Fibroblast of the conjunctiva (primary cell): ENCODE results near the gene ZFP64.
"Not testable (repeated sequence)": the region's sequence is repeated elsewhere in the genome, so short reads cannot be mapped to it uniquely, and the experiment has no call there.

ENCODE experiments used
- DNase-seq: peaks from one replicate; pipeline ENCODE4 v3.0.0-alpha.2; 2010; ENCODE audit warnings: low read depth

ZFP64 gene

GRCh38 chr20:52154575-52154974, 37.0 kb downstream of the ZFP64 start:
- no peak for DNase-seq

- no peak for DNase-seq
Observed at GRCh38 chr20:52153896-52154295, 37.7 kb downstream of the ZFP64 start.

DNA sequence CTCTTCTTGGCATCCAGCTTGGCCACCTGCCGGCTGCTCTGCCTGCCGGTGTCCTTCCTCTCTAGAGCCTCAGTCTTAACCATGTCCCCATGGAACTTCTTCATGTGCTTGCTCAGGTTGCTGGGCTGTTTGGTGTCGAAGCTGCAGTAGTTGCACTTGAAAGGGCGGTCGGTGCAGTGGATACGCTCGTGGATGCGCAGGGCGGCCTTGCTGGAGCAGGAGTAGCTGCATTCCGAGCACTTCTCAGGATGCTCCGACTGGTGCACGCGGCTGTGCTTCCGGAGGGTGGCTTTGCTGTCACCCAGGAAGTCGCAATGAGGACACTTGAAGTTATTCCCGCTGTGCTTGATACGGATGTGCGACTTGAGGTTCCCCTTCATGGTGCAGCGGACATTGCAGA, 38.7 kb downstream of the ZFP64 start:
- DNase-seq = no peak

DNA sequence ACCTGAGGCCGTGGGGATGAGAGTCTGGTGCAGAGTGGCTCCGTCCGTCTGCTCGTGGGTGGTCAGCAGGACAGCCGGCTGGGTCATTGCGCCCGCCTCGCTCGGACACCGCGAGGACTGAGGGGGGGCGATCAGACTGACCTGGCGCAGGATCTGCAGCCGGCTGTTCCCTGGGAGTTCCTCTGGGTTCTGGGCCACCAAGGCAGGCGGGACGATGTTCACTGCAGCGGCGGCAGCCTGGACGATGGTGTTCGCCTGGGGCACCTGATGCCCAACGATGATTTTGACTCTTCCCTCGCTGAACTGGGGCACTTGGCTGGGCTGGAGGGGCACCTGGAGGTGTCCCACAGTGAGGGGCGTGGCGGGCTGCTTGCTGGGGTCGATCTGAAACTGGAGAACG, 39.2 kb downstream of the ZFP64 start:
- DNase-seq = no peak

- peak; percentile 34 for DNase-seq
Observed at GRCh38 chr20:52150440-52151258, 40.9 kb downstream of the ZFP64 start.

DNA sequence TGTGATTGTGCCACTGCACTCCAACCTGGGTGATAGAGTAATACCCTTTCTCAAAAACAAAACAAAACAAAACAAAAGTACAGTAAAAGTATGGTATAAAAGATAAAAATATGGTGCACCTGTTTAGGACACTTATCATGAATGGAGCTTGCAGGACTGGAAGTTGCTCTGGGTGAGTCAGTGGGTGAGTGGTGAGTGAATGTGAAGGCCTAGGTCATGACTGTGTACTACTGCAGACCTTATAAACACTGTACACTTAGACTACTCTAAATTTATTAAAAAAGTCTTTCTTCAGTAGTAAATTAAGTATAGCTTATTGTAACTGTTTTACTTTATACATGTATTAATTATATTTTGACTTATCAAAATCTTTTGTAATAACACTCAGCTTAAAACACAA, 46.0 kb downstream of the ZFP64 start:
- DNase-seq = no peak

DNA sequence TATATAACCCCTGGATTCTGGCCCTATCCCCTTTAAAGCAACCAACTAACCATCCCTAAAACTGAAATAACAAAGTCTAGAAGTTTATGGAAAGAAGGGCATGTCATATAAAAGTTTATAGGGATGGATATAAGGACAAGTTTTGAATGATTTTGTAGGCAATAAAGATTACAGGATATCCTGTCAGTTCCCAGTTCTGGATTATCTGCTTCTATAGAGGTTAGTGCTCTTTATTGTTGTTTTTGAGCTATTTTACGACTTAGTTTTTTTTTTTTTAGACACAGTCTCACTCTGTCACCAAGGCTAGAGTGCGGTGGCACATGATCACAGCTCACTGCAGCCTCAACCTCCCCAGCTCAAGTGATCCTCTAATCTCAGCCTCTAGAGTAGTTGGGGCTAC, 48.3 kb downstream of the ZFP64 start:
- no peak for DNase-seq

DNA sequence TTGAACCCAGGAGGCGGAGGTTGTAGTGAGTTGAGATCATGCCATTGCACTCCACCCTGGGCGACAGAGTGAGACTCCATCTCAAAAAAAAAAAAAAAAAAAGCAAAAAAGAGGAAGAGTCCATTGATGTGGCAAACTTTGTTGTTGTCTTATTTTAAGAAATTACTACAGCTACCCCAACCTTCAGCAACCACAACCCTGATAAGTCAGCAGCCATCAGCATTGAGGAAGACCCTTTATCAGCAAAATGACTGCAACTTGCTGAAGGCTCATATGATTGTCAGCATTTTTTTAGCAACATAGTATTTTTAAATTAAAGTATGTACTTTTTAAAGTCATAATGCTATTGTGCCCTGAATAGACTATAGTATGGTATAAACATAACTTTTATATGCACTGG, 48.8 kb downstream of the ZFP64 start:
- DNase-seq = no peak

DNA sequence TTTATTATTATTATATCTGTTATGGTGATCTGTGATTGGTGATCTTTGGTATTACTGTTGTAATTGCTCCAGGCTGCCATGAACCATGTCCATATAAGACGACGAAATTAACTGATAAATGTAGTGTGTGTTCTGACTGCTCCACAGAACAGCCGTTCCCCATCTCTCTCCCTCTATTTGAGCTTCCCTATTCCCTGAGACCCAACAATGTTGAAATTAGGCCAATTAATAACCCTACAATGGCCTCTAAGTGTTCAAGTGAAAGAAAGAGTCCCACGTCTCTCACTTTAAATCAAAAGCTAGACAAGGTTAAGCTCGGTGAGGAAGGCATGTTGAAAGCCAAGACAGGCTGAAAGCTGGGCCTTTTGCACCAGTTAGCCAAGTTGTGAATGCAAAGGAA, 51.6 kb downstream of the ZFP64 start:
- no peak for DNase-seq

DNA sequence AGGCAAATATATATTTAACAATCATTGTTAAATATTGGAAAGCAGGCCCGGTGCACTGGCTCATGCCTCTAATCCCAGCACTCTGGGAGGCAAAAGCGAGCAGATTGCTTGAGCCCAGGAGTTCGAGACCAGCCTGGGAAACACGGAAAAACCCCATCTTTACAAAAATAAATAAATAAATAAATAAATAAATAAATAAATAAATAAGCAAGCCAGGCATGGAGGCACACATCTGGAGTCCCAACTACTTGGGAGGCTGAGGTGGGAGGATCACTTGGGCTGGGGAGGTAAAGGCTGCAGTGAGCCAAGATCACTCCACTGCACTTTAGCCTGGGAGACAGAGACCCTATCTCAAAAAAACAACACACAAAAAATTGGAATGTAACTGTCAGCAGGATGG, 53.7 kb downstream of the ZFP64 start:
- DNase-seq = no peak

GRCh38 chr20:52133714-52134113, 57.9 kb downstream of the ZFP64 start:
- DNase-seq = not testable (repeated sequence)

DNA sequence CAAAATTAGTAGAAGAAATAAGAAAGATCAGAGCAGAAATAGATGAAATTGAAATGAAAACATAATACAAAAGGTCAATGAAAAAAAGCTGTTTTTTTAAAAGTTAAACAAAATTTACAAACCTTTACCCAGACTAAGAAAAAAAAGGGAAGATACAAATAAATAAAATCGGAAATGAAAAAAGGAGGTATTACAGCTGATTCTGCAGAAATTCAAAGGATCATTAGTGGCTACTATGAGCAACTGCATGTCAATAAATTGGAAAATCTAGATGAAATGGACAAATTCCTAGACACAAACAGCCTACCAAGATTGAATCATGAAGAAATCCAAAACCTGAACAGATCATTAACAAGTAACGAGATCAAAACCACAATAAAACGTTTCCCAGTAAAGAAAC, 59.2 kb downstream of the ZFP64 start:
- DNase-seq = no peak

DNA sequence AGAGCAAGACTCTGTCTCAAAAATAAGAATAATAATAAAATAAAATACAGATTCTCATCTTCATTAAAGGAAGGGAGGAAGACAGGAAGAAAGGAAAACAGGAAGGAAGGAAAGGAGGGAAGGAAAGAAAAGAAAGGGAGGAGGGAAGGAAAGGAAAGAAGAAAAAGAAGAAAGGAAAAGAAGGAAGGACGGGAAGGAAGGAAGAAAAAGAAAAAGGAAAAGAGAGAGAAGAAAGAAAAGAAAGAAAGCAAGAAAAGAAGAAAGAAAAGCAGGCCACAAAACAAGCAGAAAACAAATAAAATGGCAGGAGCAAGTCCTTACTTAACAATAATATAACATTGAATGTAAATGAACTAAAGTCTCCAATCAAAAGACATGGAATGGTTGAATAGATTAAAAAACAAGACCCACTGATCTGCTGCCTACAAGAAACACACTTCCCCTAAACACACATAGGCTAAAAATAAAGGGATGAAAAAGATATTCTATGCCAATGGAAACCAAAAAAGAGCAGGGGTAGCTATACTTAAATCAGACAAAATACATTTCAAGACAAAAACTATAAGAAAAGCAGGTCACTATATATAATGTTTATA, 60.4 kb downstream of the ZFP64 start:
- DNase-seq = no peak

GRCh38 chr20:52130406-52130805, 61.2 kb downstream of the ZFP64 start:
- no peak for DNase-seq

DNA sequence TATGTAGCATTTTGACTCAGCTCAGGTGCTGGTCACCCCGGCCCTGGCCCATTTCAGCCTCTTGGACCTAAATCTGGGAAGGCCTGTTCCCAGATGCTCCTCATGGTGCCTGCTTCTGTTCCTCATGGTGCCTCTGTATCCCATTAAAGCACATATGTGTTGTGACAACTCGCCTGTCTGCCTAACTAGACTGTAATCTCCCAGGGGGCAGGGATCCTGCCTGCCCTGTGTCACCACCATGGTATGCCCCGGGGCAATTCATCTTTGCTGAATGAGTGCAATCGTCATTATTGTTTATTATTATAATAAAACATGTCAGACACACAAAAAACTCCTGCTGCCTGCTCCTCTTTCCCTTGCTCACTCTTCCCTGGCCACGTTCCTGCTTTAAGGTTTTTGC, 62.0 kb downstream of the ZFP64 start:
- DNase-seq = no peak

DNA sequence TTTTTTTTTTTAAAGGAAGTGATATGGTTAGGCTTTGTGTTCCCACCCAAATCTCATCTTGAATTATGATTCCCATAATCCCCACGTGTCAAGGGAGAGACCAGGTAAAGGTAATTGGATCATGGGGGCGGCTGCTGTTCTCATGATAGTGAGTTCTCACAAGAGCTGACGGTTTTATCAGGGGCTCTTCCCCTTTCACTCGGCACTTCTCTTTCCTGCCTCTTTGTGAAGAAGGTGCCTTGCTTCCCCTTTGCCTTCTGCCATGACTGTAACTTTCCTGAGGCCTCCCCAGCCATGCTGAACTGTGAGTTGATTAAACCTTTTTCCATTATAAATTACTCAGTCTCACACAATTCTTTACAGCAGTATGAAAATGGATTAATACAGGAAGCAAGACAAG, 64.3 kb downstream of the ZFP64 start:
- no peak for DNase-seq

GRCh38 chr20:52124821-52125220, 66.8 kb downstream of the ZFP64 start:
- DNase-seq = no peak

DNA sequence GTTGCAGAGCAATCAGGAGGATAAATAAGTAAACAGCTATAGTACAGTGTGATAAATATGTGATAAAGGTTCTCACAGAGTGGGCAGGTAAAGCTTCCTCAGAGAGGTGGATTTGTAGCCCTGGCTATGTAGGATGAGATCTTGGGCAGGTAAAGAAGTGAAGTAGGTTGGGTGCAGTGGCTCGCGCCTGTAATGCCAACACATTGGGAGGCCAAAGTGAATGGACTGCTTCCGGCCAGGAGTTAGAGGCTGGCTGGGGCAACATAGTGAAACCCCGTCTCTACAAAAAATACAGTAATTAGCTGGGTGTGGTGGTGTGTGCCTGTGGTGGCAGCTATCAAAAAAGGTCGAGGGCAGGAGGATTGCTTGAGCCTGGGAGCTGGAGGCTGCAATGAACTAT, 72.9 kb downstream of the ZFP64 start:
- no peak for DNase-seq

GRCh38 chr20:52118016-52118623, 73.5 kb downstream of the ZFP64 start:
- DNase-seq = no peak

DNA sequence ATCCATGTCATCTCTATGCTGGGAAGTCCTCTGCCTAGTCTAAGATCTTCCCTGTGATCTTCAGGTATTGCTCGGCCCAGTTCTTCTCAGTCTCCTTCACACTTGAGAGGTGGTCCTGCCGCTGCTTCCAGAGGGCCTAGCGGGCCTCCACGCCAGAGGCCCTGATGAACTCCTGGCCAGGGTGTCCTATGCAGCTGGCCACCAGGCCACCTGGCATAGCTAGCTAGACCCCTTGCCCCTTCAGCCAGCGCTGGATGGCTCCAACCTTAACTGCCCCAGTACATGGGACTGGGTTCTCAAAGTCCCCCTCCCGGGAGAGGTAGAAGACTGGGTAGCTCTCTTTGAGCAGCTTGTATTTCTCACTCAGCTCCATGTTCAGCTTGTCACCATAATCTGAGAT, 81.1 kb downstream of the ZFP64 start:
- DNase-seq = no peak

DNA sequence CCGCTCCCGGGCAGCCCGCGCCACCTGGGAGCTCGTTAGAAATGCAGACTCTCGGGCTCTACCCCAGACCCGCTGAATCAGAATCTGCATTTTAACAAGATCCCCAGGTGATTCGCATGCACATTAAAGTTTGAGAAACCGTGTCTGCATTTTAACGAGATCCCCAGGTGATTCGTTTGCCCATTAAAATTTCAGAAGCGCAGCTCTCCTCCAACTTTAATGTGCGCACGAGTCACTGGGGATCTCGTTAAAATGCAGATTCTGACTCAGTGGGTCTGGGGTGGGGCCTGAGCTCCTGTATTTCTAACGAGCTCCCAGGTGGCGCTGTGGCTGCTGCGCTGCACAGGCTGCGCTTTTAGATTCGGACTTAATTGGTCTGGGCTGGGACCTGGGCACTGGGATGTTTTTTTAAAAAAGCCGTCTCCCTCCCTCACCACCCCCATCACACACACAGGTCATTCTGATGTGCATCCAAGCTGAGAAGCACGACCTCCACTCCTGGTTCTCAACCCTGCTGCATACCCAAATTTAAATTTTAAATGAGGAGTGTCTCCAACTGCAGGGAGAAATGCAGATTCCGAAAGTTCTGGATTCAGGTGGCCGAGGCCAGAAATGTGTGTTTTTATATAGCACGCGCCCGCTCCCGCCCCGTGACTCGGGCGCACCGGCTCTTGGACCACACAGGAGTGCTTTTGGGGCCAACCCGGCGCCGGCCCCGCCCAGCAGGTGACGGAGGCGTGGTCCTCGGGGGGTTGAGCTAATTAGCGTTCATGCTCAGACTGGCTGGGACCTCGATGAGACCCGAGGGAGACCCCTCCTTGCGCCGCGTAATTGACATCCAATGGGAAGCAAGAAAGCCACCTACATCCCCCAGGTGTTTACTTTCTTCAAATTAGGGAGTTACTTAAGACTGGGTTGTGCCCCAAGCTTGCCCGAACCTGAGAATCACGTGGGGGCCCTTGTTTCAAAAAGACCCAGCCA, 85.8 kb downstream of the ZFP64 start:
- no peak for DNase-seq
